SH-SY5Y (cell line): ENCODE data around the gene COLEC11.

ENCODE experiments used
- GATA2 ChIP-seq: IDR thresholded peaks from 2 replicates; pipeline ENCODE4 v1.6.1; 2011; ENCODE audit warnings: mild to moderate bottlenecking, low read depth, low read length
- GATA3 ChIP-seq: IDR thresholded peaks from 2 replicates; pipeline ENCODE4 v1.6.1; 2011; ENCODE audit warnings: low read depth, mild to moderate bottlenecking, low read length, moderate library complexity

GRCh38 chr2:3584076-3584475, 10.8 kb upstream of the COLEC11 start:
- TF ChIP-seq GATA3 = peak; percentile 91
- peak; percentile 94 for TF ChIP-seq GATA2
